Calu3 (cell line): ENCODE data around the gene HS3ST5. TPM values are rescaled to one million over a fixed set of nuclear protein-coding genes. Genes with fewer than 3 reads are reported as not detected.

ENCODE experiments used
- BruUV-seq: library from RNA; stranded (reverse); fragments of 400-500 nt; replicated peaks from 2 replicates; lab custom pipeline; 2021; lab: Mats Ljungman, UMichigan
- CTCF ChIA-PET: fragments of 300-600 bp; sonication (Branson Sonifier 250); formaldehyde crosslinking; loops from one replicate; lab custom pipeline; 2022; ENCODE audit warnings: antibody characterized with exemption; lab: Charles Lee
- DNase-seq: peaks from one replicate; pipeline ENCODE4 v3.0.0; 2022
- H3K27ac Mint-ChIP-seq: one replicate; pipeline ENCODE4 v1.8.0; 2022; ENCODE audit warnings: mixed read lengths; ENCODE audit not compliant: unreplicated experiment
- H3K27me3 Mint-ChIP-seq: one replicate; pipeline ENCODE4 v1.8.0; 2022; ENCODE audit warnings: mixed read lengths; ENCODE audit not compliant: unreplicated experiment
- H3K36me3 Mint-ChIP-seq: one replicate; pipeline ENCODE4 v1.8.0; 2022; ENCODE audit warnings: mild to moderate bottlenecking, moderate library complexity, mixed read lengths; ENCODE audit not compliant: insufficient read depth, unreplicated experiment
- H3K4me1 Mint-ChIP-seq: one replicate; pipeline ENCODE4 v1.8.0; 2022; ENCODE audit warnings: mild to moderate bottlenecking, low read depth, mixed read lengths; ENCODE audit not compliant: unreplicated experiment
- H3K4me3 Mint-ChIP-seq: one replicate; pipeline ENCODE4 v1.8.0; 2022; ENCODE audit warnings: mild to moderate bottlenecking, low read depth, moderate library complexity, mixed read lengths; ENCODE audit not compliant: unreplicated experiment
- H3K9me3 Mint-ChIP-seq: one replicate; pipeline ENCODE4 v1.8.0; 2022; ENCODE audit warnings: low read depth, mixed read lengths; ENCODE audit not compliant: unreplicated experiment
- intact Hi-C: fragments of 100-400 bp; cut with micrococcal nuclease; formaldehyde crosslinking; loops from one replicate; pipeline ENCODE4 v1.10.0; 2022; ENCODE audit not compliant: unreplicated experiment
- total RNA-seq: library from RNA; stranded (reverse); gene quantifications from 2 replicates; pipeline ENCODE4 v1.2.3, GENCODE V29; 2022
- TF ChIP-seq, protein P1 (sequence below): fragments of 200-600 bp; IDR thresholded peaks from one replicate; pipeline ENCODE4 v1.8.0; 2022; ENCODE audit warnings: antibody characterized with exemption; ENCODE audit not compliant: unreplicated experiment

Gene HS3ST5
- total RNA-seq, 1 experiment from 2014 or later, result 0.40 TPM

DNA sequence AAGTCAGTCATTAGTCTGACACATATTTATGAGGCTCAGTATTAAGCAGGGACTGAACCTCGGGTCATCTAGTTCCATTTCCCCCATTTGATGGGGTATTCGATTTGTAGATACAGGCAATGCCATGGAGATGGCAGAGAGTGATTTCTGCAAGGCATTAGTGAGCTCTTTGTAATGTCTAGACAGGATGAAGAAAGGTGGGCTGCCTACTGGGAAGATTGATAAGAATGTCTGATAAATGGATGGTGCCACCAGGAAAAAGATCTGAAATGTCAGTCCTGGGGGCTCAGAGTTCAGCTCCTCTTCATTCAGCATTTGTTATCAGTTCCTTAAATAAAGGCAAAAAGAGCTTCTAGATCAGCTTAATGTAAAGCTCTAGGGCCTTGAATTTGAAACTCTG is 51.4 kb downstream of the HS3ST5 start:
- no peaks in the 10 kb centered on the region for H3K9me3 Mint-ChIP-seq
- no peak for DNase-seq
- no peak overlapping the region for H3K27ac Mint-ChIP-seq
- no peaks in the 10 kb centered on the region for H3K4me1 Mint-ChIP-seq
- TF ChIP-seq, protein P1, sequence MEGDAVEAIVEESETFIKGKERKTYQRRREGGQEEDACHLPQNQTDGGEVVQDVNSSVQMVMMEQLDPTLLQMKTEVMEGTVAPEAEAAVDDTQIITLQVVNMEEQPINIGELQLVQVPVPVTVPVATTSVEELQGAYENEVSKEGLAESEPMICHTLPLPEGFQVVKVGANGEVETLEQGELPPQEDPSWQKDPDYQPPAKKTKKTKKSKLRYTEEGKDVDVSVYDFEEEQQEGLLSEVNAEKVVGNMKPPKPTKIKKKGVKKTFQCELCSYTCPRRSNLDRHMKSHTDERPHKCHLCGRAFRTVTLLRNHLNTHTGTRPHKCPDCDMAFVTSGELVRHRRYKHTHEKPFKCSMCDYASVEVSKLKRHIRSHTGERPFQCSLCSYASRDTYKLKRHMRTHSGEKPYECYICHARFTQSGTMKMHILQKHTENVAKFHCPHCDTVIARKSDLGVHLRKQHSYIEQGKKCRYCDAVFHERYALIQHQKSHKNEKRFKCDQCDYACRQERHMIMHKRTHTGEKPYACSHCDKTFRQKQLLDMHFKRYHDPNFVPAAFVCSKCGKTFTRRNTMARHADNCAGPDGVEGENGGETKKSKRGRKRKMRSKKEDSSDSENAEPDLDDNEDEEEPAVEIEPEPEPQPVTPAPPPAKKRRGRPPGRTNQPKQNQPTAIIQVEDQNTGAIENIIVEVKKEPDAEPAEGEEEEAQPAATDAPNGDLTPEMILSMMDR, result no peak
- no peak overlapping the region for H3K4me3 Mint-ChIP-seq
- BruUV-seq, result no TSS peak
- no peaks in the 10 kb centered on the region for H3K27me3 Mint-ChIP-seq
- intact Hi-C loops, result no loop called here
- H3K36me3 Mint-ChIP-seq, result no peaks in the 10 kb centered on the region
- CTCF ChIA-PET, result no interaction called here

DNA sequence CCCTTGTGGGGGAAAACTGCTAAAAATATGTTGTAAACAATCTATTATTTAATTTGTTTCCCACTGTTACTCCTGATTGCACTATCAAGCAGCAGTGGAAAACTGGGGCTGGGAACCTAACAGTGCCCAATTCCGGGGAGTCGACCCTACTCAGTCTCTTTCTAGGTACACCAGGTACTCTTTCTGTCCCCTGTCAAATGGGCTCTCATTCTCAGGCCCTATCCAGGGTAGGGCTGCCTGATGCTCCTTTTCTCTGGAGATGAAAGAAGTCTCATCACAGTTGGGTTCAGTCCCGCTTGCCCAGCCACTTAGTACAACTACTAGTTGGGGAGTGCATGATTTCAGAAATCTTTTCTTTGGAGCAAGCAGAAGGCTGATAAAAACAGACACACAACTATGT is 52.0 kb downstream of the HS3ST5 start:
- Mint-ChIP-seq H3K36me3 (no peaks in the 10 kb centered on the region), H3K4me1 (no peaks in the 10 kb centered on the region), H3K27ac (no peak overlapping the region), H3K27me3 (no peaks in the 10 kb centered on the region), H3K9me3 (no peaks in the 10 kb centered on the region), H3K4me3 (no peak overlapping the region)
- CTCF ChIA-PET, result no interaction called here
- no peak for DNase-seq
- TF ChIP-seq, protein P1, result no peak
- BruUV-seq, result no TSS peak
- intact Hi-C loops, result no loop called here

DNA sequence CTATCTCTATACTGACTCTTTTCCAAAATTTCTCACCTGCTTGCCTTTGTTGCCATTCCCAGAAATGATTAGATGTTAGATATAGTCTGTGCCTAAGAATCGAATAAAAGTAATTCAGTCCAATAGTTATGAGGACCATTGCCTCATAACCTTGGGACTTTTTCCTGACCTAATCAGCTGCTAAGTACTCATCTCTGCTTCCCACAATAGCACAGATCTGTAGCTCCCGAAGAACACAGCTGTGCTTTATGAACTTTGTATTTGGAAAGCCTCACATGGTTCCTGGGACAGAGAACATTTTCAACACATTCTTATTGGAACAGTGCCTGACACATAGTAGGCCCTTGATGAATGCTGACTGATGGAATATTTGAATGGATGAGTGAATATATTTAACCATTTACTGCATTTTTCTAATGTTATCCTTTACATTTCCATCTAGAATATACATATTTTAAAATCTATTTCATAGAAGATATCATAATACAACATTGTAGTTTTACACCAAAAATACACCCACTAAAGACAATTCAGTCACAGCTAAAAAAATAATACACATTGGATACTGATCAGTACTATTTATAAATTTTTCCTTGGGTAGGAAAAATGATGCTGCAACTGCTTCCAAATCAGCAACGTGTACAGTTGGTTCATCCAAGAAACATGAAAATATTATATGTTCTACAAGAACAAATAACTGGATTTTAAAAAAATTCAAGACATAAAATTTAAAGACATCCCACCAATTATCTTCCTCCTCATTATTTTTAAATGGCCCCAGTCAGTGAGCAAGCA is 53.9 kb downstream of the HS3ST5 start:
- H3K27me3 Mint-ChIP-seq, result no peaks in the 10 kb centered on the region

DNA sequence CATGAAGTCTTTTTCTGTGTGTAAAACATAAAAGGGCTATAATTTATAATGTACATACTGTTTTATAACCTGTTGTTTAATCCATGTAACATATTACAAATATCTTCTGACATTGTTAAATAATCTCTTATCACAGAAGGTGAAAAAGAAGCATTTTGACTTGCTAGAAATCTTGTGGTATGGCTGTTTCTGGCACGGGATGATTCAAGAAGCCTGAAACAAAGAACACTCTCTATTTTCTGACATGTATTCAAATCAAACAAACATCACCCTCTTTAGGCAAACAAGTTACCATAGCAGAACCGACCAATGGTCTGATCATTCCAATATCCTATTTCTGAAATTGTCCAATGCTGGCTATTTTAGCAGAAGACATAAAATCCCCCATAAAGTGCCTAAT is 55.4 kb downstream of the HS3ST5 start:
- Mint-ChIP-seq H3K36me3 (no peaks in the 10 kb centered on the region), H3K27ac (no peak overlapping the region), H3K27me3 (no peaks in the 10 kb centered on the region), H3K4me1 (no peaks in the 10 kb centered on the region), H3K9me3 (no peaks in the 10 kb centered on the region), H3K4me3 (no peak overlapping the region)
- intact Hi-C loops, result no loop called here
- CTCF ChIA-PET, result no interaction called here
- TF ChIP-seq, protein P1, result no peak
- BruUV-seq, result no TSS peak
- no peak for DNase-seq

More for the DNA sequence above, 53.9 kb downstream of the HS3ST5 start:
- CTCF ChIA-PET, result interaction anchor here (1.1 kb wide), 1 partner anchor 16 kb away, joined by 4 read pairs; no protein-coding TSS in a partner anchor
- Mint-ChIP-seq H3K27ac (no peak overlapping the region), H3K36me3 (no peaks in the 10 kb centered on the region), H3K4me1 (no peaks in the 10 kb centered on the region), H3K4me3 (no peak overlapping the region), H3K9me3 (no peaks in the 10 kb centered on the region)
- BruUV-seq, result no TSS peak
- intact Hi-C loops, result no loop called here
- TF ChIP-seq, protein P1, result no peak
- no peak for DNase-seq
